Measurements from ENCODE around the gene LRRFIP2.
"Not testable (repeated sequence)": the region's sequence is repeated elsewhere in the genome, so short reads cannot be mapped to it uniquely, and the experiment has no call there.

The LRRFIP2 gene

DNA sequence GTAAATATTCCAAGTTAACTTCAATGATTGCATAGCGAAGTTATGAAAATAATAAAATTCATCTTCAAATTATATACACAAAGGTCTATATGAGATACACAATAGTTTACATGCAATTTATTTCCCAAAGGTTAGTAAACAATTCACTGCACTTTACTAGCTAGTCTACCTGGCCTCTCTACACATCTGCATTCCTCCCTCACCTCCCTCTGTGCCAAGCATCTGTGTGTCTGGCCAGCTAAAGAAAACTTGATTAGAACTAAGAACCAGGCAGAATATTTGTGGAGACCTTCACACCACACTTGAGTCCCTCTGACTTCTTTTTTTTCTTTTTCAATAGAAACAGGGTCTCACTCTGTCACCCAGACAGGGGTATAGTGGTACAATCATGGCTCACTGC lies 61.4 kb downstream of the LRRFIP2 start:
- DNase-seq = no peak

GRCh38 chr3:37111199-37111598 lies 63.2 kb downstream of the LRRFIP2 start:
- no peak for DNase-seq

GRCh38 chr3:37107846-37108245 lies 66.5 kb downstream of the LRRFIP2 start:
- DNase-seq = no peak

DNA sequence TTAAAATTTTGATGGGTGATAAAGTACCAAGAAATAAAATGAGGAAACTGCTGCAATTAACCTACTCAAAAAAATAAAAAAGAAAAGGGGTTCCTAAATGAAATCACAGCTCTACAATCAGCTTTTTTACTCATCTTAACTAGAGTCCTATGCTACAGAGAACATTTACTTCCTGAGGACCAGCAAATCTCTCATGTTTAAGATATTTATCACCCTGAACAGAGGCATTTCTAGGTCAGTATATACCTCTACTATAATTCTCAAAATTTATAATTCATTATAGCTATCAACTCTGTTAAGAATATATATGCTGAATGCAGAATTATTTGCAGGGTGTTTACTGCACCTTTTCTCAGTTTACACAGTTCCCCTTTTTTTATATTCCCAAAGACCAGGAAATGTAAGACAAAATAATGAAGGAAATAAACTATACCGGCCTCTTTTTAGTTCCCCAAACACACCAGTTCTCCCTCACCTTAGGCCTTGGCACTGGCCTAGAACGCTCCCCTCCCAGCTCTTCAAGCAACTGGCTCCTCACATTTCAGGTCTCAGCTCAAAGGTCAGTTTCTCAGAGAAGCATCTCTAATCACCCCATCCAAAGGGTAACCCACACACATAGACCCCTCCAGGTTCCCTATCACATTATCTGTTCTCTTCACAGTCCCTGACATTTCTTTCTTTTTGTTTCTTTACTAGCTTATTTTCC lies 71.1 kb downstream of the LRRFIP2 start:
- no peak for DNase-seq

GRCh38 chr3:37100411-37100810 lies 74.0 kb downstream of the LRRFIP2 start:
- DNase-seq = no peak

DNA sequence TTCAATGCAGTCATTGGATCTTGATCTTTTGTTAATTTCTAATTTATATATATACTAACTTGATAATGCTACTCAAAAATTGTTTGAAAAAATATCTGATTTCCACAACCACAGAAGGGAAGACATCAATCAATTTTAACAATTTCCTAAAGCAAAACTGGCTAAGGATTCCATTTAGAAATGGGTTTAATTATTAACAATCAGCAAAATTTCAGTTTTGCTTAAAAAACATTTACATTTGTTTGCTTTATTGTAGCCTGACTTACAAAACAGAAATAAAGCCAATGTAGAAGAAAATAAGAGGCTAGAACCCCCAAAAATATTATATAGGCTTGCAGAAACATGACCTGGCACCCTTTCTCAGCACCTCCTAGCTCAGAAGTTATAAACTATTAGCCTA lies 74.9 kb downstream of the LRRFIP2 start:
- no peak for DNase-seq

- no peak for DNase-seq
These were observed 75.5 kb downstream of the LRRFIP2 start for GRCh38 chr3:37098884-37099283.

DNA sequence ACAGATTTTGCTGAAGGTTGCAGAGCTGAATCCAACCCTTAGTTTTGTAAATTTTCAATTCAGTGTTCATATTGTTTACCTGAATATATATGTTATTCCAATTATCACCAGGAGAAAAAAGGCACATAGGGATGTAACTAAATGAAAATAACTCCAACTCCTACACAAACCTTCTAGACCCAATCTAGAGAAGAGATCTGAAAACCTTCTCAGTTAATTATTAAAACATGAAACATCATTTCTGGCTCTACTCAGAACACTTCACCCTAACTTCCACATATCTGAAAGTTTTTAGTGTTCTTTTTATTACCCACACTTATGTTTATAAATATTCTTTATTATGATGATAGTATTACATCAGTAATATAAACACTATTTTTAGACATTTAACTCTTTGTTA lies 76.6 kb downstream of the LRRFIP2 start:
- no peak for DNase-seq

GRCh38 chr3:37096975-37097374 lies 77.4 kb downstream of the LRRFIP2 start:
- no peak for DNase-seq

DNA sequence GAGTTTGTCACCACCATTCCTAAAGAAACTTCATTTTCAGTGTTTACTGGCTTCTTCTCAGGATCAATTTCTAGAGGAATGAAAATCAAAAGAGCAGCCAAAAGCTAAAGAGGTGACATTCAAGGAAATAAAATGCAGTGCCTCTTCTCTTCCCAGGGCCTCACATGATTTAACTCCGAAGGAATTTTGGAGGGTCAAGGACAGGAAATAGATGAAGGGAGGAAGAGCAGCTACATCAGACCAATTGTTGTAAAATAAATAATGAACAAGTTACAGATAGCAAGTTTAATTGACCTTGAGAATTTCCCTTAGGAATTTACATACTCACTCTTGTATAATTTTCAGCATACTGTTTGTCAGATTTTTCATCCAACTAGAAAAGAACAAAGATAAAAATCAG lies 78.1 kb downstream of the LRRFIP2 start:
- DNase-seq = no peak

DNA sequence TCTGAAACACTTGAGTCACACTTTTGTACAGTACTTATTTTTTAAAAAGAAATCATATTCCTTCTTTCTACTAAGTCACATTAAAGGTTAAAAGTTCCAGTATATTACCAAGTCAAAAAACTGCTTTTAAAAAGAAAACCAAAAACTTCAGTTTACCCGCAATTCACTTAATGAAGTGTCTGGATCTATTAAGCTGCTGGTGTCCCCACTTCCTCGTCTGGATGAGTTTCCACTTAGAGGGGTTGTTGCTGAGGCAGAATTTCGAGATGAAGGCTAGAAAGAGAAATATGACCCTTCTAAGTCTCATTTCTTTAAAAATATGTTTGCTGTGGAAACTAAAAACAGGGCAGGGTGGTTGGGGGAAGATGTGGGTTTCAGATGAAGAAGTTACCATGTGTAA lies 79.7 kb downstream of the LRRFIP2 start:
- DNase-seq = no peak

DNA sequence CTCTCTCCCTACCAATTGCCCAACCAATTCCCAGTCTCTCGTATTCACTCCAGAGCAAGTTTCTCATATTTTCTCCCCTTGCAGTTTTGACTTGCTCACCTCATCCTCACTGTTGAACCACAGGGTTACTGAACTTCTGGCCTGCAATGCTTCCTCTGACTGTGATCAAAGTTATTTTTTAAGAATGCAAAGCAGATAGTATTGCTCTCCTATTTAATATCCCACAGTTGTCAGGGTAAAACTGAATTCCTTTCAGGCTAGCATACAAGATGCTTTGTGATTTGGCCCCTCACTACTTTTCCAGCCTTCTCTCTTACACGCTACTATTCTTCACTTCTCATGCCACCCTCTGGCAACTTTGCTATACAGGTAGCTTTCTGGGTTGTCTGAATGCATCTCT lies 80.9 kb downstream of the LRRFIP2 start:
- no peak for DNase-seq

GRCh38 chr3:37092484-37092883 lies 81.9 kb downstream of the LRRFIP2 start:
- DNase-seq = no peak

DNA sequence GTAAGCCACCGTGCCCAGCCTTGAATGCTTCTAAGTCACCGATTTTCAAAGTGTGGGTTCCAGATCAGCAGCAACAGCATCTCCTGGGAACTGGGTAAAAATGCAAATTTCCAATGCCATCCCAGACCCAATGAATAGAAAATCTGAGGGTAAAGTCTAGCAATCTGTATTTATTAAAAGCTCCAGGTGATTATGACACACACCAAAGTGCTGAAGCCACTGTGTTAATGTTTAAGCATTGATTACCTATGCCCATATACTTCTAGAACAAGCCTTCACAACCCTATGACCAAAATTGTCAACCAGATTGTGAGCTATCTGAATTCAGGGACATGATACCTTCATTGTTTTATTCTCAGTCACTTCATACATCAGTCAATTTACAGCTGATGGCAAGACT lies 86.5 kb downstream of the LRRFIP2 start:
- no peak for DNase-seq

- no peak for DNase-seq
These were observed 87.5 kb downstream of the LRRFIP2 start for GRCh38 chr3:37086918-37087317.

DNA sequence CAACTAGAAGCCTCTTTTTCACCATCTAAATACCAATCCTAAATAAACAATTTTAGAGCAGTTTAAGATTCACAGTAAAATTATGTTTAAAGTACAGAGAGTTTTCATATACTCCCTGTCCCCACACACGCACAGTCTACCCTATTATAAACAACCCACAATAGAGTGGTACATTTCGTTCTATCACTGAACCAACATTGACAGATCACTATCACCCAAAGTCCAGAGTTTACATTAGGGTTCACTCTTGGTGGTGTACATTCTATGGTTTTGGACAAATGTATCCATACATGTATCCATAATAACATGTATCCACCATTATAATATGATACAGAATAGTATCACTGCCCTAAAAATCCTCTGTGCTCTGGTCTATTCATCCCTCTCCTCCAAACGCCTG lies 92.1 kb downstream of the LRRFIP2 start:
- no peak for DNase-seq

- DNase-seq = no peak
These were observed 98.4 kb downstream of the LRRFIP2 start for GRCh38 chr3:37075955-37076354.

DNA sequence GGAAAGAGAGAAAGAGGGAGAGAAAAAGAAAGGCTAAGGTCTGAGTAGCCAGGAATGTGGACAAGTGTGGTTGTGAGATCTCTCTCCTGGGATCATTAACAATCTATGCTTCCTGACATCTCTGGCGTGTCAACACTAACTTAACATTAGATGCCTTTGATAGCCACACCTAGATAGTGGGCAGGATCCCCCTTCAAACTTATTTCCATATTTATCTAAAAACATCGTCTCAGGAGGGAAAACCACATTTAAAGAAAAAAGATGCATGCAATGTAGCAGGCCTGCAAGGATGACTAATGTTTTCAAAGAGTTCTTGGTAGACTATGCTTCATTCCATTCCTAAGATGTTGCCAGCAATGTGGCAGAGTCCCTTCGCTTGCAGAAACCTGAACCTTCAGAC lies 100.2 kb downstream of the LRRFIP2 start:
- DNase-seq = no peak

DNA sequence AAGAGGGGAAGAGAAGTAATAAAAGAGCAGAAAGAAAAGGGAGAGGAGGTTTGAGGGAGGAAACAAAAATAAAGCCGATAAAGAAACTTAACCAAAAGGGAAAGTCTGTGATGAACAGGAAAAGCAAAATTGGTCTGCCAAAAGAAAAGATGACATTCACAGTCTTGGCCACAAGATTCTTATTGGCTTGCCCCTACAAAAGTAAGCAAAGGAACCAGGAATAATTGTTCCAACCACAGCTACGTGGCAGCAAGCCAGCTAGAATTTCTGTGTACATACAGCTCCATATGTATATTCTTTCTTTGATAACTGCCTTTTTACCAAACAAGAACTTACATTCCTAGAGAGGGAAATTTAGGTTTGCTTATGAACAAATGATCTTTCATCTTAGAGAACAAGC lies 101.5 kb downstream of the LRRFIP2 start:
- DNase-seq = peak; percentile 5

DNA sequence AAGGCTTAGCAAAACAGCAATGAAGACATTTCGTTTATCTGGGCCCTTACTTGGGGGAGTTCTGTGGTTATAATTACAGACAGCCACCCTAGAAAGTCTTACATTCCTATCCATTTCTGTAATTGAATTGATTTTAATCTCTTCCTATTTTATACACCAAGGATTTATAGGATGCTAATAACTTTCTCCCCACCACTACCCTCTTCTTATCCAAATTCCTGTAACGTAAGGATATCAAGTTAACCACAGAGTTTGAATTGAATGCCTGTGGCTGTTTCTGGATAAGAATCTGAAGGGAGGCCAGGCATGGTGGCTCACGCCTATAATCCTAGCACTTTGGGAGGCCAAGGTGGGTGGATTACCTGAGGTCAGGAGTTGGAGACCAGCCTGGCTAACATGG lies 102.5 kb downstream of the LRRFIP2 start:
- DNase-seq = no peak

GRCh38 chr3:37068031-37068430 lies 106.4 kb downstream of the LRRFIP2 start:
- DNase-seq = no peak

- DNase-seq = no peak
These were observed 106.8 kb downstream of the LRRFIP2 start for GRCh38 chr3:37067577-37067976.

- no peak for DNase-seq
These were observed 109.6 kb downstream of the LRRFIP2 start for GRCh38 chr3:37064747-37065146.

DNA sequence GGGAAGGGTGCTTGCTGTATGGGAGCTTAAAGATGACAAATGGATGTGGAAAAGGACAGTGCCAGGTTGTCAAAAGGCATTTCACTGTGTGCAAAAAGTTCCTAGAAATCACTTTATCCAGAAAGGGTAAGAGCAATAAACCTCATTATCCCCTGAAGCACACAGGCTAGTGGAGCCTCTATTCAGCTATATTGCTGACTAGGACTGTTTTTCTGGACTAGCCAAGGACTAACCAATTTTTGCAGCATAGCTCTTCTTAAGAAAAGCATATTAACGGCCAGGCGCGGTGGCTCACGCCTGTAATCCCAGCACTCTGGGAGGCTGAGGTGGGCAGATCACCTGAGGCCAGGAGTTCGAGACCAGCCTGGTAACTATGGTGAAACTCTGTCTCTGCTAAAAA lies 116.3 kb downstream of the LRRFIP2 start:
- DNase-seq = no peak

GRCh38 chr3:37056826-37057225 lies 117.6 kb downstream of the LRRFIP2 start:
- no peak for DNase-seq

DNA sequence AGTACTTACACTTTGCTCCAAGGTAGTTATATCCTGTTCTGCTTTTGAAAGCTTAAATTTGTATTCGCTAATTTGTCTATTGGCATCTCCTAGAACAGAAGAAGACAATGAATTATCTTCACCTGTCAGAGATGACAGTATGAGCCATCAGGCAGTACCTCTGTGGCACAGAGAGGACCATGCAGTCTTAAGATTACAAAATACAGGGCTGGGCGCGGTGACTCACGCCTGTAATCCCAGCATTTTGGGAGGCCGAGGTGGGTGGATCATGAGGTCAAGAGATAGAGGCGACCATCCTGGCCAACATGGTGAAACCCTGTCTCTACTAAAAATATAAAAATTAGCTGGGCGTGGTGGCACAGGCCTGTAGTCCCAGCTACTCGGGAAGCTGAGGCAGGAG lies 119.3 kb downstream of the LRRFIP2 start:
- DNase-seq = not testable (repeated sequence)
